ENCODE measurements around the gene CPSF4L. TPM values are rescaled to one million over a fixed set of nuclear protein-coding genes. Genes with fewer than 3 reads are reported as not detected.

Gene CPSF4L
- total RNA-seq, 1 donor from 2014 or later = not detected

- H3K27me3 ChIP-seq = no peaks in the 10 kb centered on the region
- H3K36me3 ChIP-seq = peaks cover 5% of the 10 kb centered on the region
- Mint-ChIP-seq H3K36me3 (peaks cover 30% of the 10 kb centered on the region), H3K27ac (no peak overlapping the region), H3K9me3 (no peaks in the 10 kb centered on the region), H3K4me1 (peaks cover 21% of the 10 kb centered on the region), H3K27me3 (ENCODE audit: insufficient read depth, low read depth) (no peaks in the 10 kb centered on the region), H3K4me3 (no peak overlapping the region)
- no peaks in the 10 kb centered on the region for H3F3A ChIP-seq (ENCODE audit: low read depth)
- no peaks in the 10 kb centered on the region for H3K9me3 ChIP-seq (ENCODE audit: low read depth)
- H3K79me2 ChIP-seq (ENCODE audit: low read depth) = peaks cover 48% of the 10 kb centered on the region
- H2AFZ ChIP-seq (replicated peaks) = no peak overlapping the region
- H3K4me1 ChIP-seq = no peaks in the 10 kb centered on the region
- no peak for DNase-seq (ENCODE audit: low spot score)
- no peak overlapping the region for H3K4me3 ChIP-seq
- no peak overlapping the region for H3K4me2 ChIP-seq
- no peak overlapping the region for H3K27ac ChIP-seq
- peaks cover 35% of the 10 kb centered on the region for H4K20me1 ChIP-seq (ENCODE audit: low read depth)
- TF ChIP-seq, protein P1, sequence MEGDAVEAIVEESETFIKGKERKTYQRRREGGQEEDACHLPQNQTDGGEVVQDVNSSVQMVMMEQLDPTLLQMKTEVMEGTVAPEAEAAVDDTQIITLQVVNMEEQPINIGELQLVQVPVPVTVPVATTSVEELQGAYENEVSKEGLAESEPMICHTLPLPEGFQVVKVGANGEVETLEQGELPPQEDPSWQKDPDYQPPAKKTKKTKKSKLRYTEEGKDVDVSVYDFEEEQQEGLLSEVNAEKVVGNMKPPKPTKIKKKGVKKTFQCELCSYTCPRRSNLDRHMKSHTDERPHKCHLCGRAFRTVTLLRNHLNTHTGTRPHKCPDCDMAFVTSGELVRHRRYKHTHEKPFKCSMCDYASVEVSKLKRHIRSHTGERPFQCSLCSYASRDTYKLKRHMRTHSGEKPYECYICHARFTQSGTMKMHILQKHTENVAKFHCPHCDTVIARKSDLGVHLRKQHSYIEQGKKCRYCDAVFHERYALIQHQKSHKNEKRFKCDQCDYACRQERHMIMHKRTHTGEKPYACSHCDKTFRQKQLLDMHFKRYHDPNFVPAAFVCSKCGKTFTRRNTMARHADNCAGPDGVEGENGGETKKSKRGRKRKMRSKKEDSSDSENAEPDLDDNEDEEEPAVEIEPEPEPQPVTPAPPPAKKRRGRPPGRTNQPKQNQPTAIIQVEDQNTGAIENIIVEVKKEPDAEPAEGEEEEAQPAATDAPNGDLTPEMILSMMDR (IDR thresholded peaks at IDR 0.05) = no peak
- no peak for TF ChIP-seq EZH2phosphoT487 (IDR thresholded peaks at IDR 0.05)
- TF ChIP-seq EZH2 (IDR thresholded peaks at IDR 0.05) = no peak
- H3K9ac ChIP-seq = no peak overlapping the region
Observed at GRCh38 chr17:73240561-73240960, 21.1 kb downstream of the CPSF4L start.

DNA sequence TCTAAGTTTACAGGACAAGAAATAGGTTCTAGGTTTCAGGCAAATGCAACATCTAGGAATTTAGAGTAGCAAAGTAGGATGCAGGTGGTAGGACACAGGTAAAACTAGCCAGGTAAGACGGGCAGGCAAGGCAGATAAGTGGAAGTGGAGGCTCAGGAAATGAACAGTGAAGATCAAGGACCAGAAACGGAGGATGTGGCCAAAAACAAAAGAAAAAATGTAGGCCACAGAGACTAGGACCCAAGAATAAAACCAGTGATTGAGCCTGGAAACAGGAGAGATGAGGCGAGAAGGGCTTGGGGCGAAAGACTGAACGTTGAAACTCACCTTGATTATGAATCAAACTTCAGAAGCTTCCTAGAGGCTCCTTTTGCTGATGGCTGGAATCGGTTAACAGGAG lies 24.0 kb downstream of the CPSF4L start:
- Histone ChIP-seq H3F3A (ENCODE audit: low read depth) (peaks cover 3% of the 10 kb centered on the region), H3K4me1 (peaks cover 7% of the 10 kb centered on the region), H2AFZ (replicated peaks) (no peak overlapping the region), H3K9ac (no peak overlapping the region), H3K27me3 (no peaks in the 10 kb centered on the region), H4K20me1 (ENCODE audit: low read depth) (peaks cover 44% of the 10 kb centered on the region), H3K9me3 (ENCODE audit: low read depth) (no peaks in the 10 kb centered on the region), H3K27ac (no peak overlapping the region), H3K4me3 (no peak overlapping the region), H3K79me2 (ENCODE audit: low read depth) (peaks cover 74% of the 10 kb centered on the region), H3K4me2 (no peak overlapping the region), H3K36me3 (peaks cover 5% of the 10 kb centered on the region)
- Mint-ChIP-seq H3K36me3 (peaks cover 32% of the 10 kb centered on the region), H3K27me3 (ENCODE audit: insufficient read depth, low read depth) (no peaks in the 10 kb centered on the region), H3K9me3 (no peaks in the 10 kb centered on the region), H3K4me1 (peaks cover 33% of the 10 kb centered on the region), H3K27ac (no peak overlapping the region), H3K4me3 (no peak overlapping the region)
- DNase-seq (ENCODE audit: low spot score) = no peak
- TF ChIP-seq, protein P1 (IDR thresholded peaks at IDR 0.05) = no peak
- TF ChIP-seq EZH2phosphoT487 (IDR thresholded peaks at IDR 0.05) = no peak
- TF ChIP-seq EZH2 (IDR thresholded peaks at IDR 0.05) = no peak

DNA sequence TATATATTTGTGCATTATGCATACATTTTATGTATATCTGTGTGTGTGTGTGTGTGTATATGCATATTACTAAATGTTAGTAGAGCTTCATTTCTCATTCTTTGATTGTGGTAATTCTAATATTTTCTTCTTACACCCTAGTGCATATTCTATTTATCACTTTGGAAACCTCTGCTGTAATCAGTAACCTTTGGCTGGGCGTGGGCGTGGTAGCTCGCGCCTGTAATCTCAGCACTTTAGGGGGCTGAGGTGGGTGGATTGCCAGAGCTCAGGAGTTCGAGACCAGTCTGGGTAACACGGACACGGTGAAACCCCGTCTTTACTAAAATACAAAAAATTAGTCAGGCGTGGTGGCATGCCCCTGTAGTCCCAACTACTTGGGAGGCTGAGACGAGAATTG lies 26.9 kb downstream of the CPSF4L start:
- DNase-seq (ENCODE audit: low spot score) = no peak
- no peak overlapping the region for H3K27ac Mint-ChIP-seq
- Histone ChIP-seq H3K36me3 (peaks cover 5% of the 10 kb centered on the region), H3K27ac (no peak overlapping the region), H3K9me3 (ENCODE audit: low read depth) (no peaks in the 10 kb centered on the region), H4K20me1 (ENCODE audit: low read depth) (peaks cover 49% of the 10 kb centered on the region), H3K4me2 (no peak overlapping the region), H3F3A (ENCODE audit: low read depth) (peaks cover 11% of the 10 kb centered on the region), H3K27me3 (no peaks in the 10 kb centered on the region), H3K9ac (no peak overlapping the region), H3K79me2 (ENCODE audit: low read depth) (peaks cover 87% of the 10 kb centered on the region), H3K4me3 (no peak overlapping the region), H3K4me1 (peaks cover 15% of the 10 kb centered on the region), H2AFZ (replicated peaks) (no peak overlapping the region)
- no peaks in the 10 kb centered on the region for H3K9me3 Mint-ChIP-seq
- TF ChIP-seq EZH2 (IDR thresholded peaks at IDR 0.05) (no peak), EZH2phosphoT487 (IDR thresholded peaks at IDR 0.05) (no peak)
- TF ChIP-seq, protein P1 (IDR thresholded peaks at IDR 0.05) = no peak
- no peaks in the 10 kb centered on the region for H3K27me3 Mint-ChIP-seq (ENCODE audit: insufficient read depth, low read depth)
- H3K4me3 Mint-ChIP-seq = no peak overlapping the region
- peaks cover 47% of the 10 kb centered on the region for H3K4me1 Mint-ChIP-seq
- H3K36me3 Mint-ChIP-seq = peaks cover 19% of the 10 kb centered on the region

Data from neural progenitor cell (in vitro differentiated cells).